CD8-positive, alpha-beta memory T cell (primary cell): ENCODE results near the gene LRTM1. TPM values are rescaled to one million over a fixed set of nuclear protein-coding genes. Genes with fewer than 3 reads are reported as not detected.

Source experiments
- CTCF ChIA-PET: fragments of 350-600 bp; sonication (Branson Sonifier 250); formaldehyde crosslinking; loops from one replicate; lab custom pipeline; 2021; ENCODE audit warnings: antibody characterized with exemption; lab: Charles Lee
- POLR2A ChIA-PET: fragments of 350-600 bp; sonication (Branson Sonifier 250); formaldehyde crosslinking; loops from one replicate; lab custom pipeline; 2021; ENCODE audit warnings: antibody characterized with exemption; lab: Charles Lee
- DNase-seq, 5 donors: peaks; one replicate each; pipeline versions ENCODE4 v3.0.0 to v3.0.0-alpha.2; 2020 to 2022; ENCODE audit warnings: mixed read lengths in 1 of 5
- H3K27ac ChIP-seq: one replicate; pipeline ENCODE4 v1.7.0; 2013; ENCODE audit warnings: low read depth, mild to moderate bottlenecking, low read length, moderate library complexity
- H3K27me3 ChIP-seq: 2 replicates; pipeline ENCODE4 v1.7.0; 2013; ENCODE audit warnings: low read length, mild to moderate bottlenecking; ENCODE audit not compliant: insufficient read depth, poor library complexity, severe bottlenecking
- H3K36me3 ChIP-seq: 2 replicates; pipeline ENCODE4 v1.7.0; 2013; ENCODE audit warnings: mild to moderate bottlenecking, low read length, moderate library complexity; ENCODE audit not compliant: insufficient read depth
- H3K4me1 ChIP-seq: 2 replicates; pipeline ENCODE4 v1.7.0; 2013; ENCODE audit warnings: mild to moderate bottlenecking, low read length, moderate library complexity; ENCODE audit not compliant: insufficient read depth
- H3K4me3 ChIP-seq: 2 replicates; pipeline ENCODE4 v1.7.0; 2013; ENCODE audit warnings: mild to moderate bottlenecking, low read length
- H3K9me3 ChIP-seq: 2 replicates; pipeline ENCODE4 v1.7.0; 2013; ENCODE audit warnings: mild to moderate bottlenecking, low read length
- H3K27ac Mint-ChIP-seq, 8 donors: one replicate each; pipeline ENCODE4 v1.8.0; 2020 to 2021; ENCODE audit warnings: mixed read lengths in 8 of 8, mild to moderate bottlenecking in 6 of 8, inconsistent platforms in 3 of 8, moderate library complexity in 3 of 8
- H3K27me3 Mint-ChIP-seq, 2 donors: one replicate each; pipeline ENCODE4 v1.8.0; 2020 to 2021; ENCODE audit warnings: mixed read lengths in 2 of 2, mild to moderate bottlenecking in 1 of 2, moderate library complexity in 1 of 2
- H3K36me3 Mint-ChIP-seq, 3 donors: one replicate each; pipeline ENCODE4 v1.8.0; 2020 to 2021; ENCODE audit warnings: mixed read lengths in 3 of 3, inconsistent platforms in 1 of 3, mild to moderate bottlenecking in 1 of 3
- H3K4me1 Mint-ChIP-seq, 3 donors: one replicate each; pipeline ENCODE4 v1.8.0; 2020 to 2021; ENCODE audit warnings: mixed read lengths in 3 of 3, inconsistent platforms in 1 of 3, mild to moderate bottlenecking in 1 of 3
- H3K4me3 Mint-ChIP-seq, 7 donors: one replicate each; pipeline ENCODE4 v1.8.0; 2020 to 2021; ENCODE audit warnings: mixed read lengths in 7 of 7, mild to moderate bottlenecking in 6 of 7, moderate library complexity in 4 of 7, inconsistent platforms in 2 of 7
- H3K9me3 Mint-ChIP-seq, 5 donors: one replicate each; pipeline ENCODE4 v1.8.0; 2020 to 2022; ENCODE audit warnings: mixed read lengths in 5 of 5, mild to moderate bottlenecking in 3 of 5, moderate library complexity in 2 of 5, inconsistent platforms in 1 of 5
- polyA plus RNA-seq: library from polyadenylated mRNA; unstranded; fragments of 300-500 nt; fragmentation: Illumina TruSeq; gene quantifications from one replicate; pipeline ENCODE4 v1.2.3, GENCODE V29; 2021
- total RNA-seq, 2 experiments: library from RNA; stranded (reverse); gene quantifications; one replicate each; pipeline ENCODE4 v1.2.3, GENCODE V29; 2021

The LRTM1 gene
- total and polyA plus RNA-seq, 3 experiments from 2014 or later, result not detected

- POLR2A ChIA-PET, result no interaction called here
Measured at GRCh38 chr3:54882129-54882833, 45.6 kb downstream of the LRTM1 start.

GRCh38 chr3:54878145-54878544, 49.7 kb downstream of the LRTM1 start:
- no peaks in the 10 kb centered on the region for H3K27me3 Mint-ChIP-seq
- Histone ChIP-seq H3K27ac (no peak overlapping the region), H3K27me3 (no peaks in the 10 kb centered on the region), H3K9me3 (no peaks in the 10 kb centered on the region), H3K36me3 (no peaks in the 10 kb centered on the region), H3K4me1 (no peaks in the 10 kb centered on the region), H3K4me3 (no peak overlapping the region)
- no peaks in the 10 kb centered on the region for H3K4me1 Mint-ChIP-seq
- H3K4me3 Mint-ChIP-seq, result no peak overlapping the region
- ChIA-PET POLR2A (no interaction called here), CTCF (no interaction called here)
- no peak overlapping the region for H3K27ac Mint-ChIP-seq
- H3K9me3 Mint-ChIP-seq, result peaks cover 0 to 10% (median 5%) of the 10 kb centered on the region in 5 donors
- no peak for DNase-seq
- no peaks in the 10 kb centered on the region for H3K36me3 Mint-ChIP-seq

More at GRCh38 chr3:54882129-54882833, 45.6 kb downstream of the LRTM1 start:
- Mint-ChIP-seq H3K4me1 (no peaks in the 10 kb centered on the region), H3K27ac (no peak overlapping the region), H3K9me3 (peaks cover 0 to 5% (median 0%) of the 10 kb centered on the region in 5 donors), H3K4me3 (no peak overlapping the region), H3K27me3 (peaks cover 0 to 1% of the 10 kb centered on the region in 2 donors), H3K36me3 (no peaks in the 10 kb centered on the region)
- Histone ChIP-seq H3K4me3 (no peak overlapping the region), H3K27me3 (no peaks in the 10 kb centered on the region), H3K27ac (no peak overlapping the region), H3K36me3 (no peaks in the 10 kb centered on the region), H3K9me3 (no peaks in the 10 kb centered on the region), H3K4me1 (no peaks in the 10 kb centered on the region)
- no peak for DNase-seq
- CTCF ChIA-PET, result no interaction called here

- H3K4me3 ChIP-seq, result no peak overlapping the region
- H3K27ac ChIP-seq, result no peak overlapping the region
- H3K9me3 ChIP-seq, result no peaks in the 10 kb centered on the region
- no peaks in the 10 kb centered on the region for H3K27me3 ChIP-seq
- H3K4me3 Mint-ChIP-seq, result no peak overlapping the region
- no peaks in the 10 kb centered on the region for H3K4me1 ChIP-seq
- H3K36me3 ChIP-seq, result no peaks in the 10 kb centered on the region
- POLR2A ChIA-PET, result no interaction called here
- H3K27ac Mint-ChIP-seq, result no peak overlapping the region
- no peaks in the 10 kb centered on the region for H3K27me3 Mint-ChIP-seq
- H3K36me3 Mint-ChIP-seq, result no peaks in the 10 kb centered on the region
- H3K4me1 Mint-ChIP-seq, result no peaks in the 10 kb centered on the region
- peaks cover 0 to 11% (median 5%) of the 10 kb centered on the region in 5 donors for H3K9me3 Mint-ChIP-seq
- DNase-seq, result no peak
- CTCF ChIA-PET, result no interaction called here
Measured at GRCh38 chr3:54877730-54878129, 50.1 kb downstream of the LRTM1 start.

GRCh38 chr3:54876694-54877093, 51.2 kb downstream of the LRTM1 start:
- Histone ChIP-seq H3K4me3 (no peak overlapping the region), H3K4me1 (no peaks in the 10 kb centered on the region), H3K36me3 (no peaks in the 10 kb centered on the region), H3K27ac (no peak overlapping the region), H3K9me3 (no peaks in the 10 kb centered on the region), H3K27me3 (no peaks in the 10 kb centered on the region)
- Mint-ChIP-seq H3K27me3 (no peaks in the 10 kb centered on the region), H3K27ac (no peak overlapping the region), H3K9me3 (peaks cover 0 to 13% (median 3%) of the 10 kb centered on the region in 5 donors), H3K4me3 (no peak overlapping the region), H3K36me3 (no peaks in the 10 kb centered on the region), H3K4me1 (no peaks in the 10 kb centered on the region)
- ChIA-PET POLR2A (no interaction called here), CTCF (no interaction called here)
- no peak for DNase-seq

GRCh38 chr3:54875596-54876268, 52.1 kb downstream of the LRTM1 start:
- Histone ChIP-seq H3K4me3 (no peak overlapping the region), H3K36me3 (no peaks in the 10 kb centered on the region), H3K27ac (no peak overlapping the region), H3K9me3 (no peaks in the 10 kb centered on the region), H3K4me1 (no peaks in the 10 kb centered on the region), H3K27me3 (no peaks in the 10 kb centered on the region)
- Mint-ChIP-seq H3K4me1 (no peaks in the 10 kb centered on the region), H3K27me3 (no peaks in the 10 kb centered on the region), H3K9me3 (peaks cover 0 to 13% (median 3%) of the 10 kb centered on the region in 5 donors), H3K4me3 (no peak overlapping the region), H3K27ac (no peak overlapping the region), H3K36me3 (no peaks in the 10 kb centered on the region)
- ChIA-PET POLR2A (no interaction called here), CTCF (no interaction called here)
- DNase-seq, result no peak

- peaks cover 0 to 13% (median 3%) of the 10 kb centered on the region in 5 donors for H3K9me3 Mint-ChIP-seq
- DNase-seq, result no peak
- H3K36me3 Mint-ChIP-seq, result no peaks in the 10 kb centered on the region
- H3K27me3 Mint-ChIP-seq, result no peaks in the 10 kb centered on the region
- Histone ChIP-seq H3K27ac (no peak overlapping the region), H3K9me3 (no peaks in the 10 kb centered on the region), H3K27me3 (no peaks in the 10 kb centered on the region), H3K4me1 (no peaks in the 10 kb centered on the region), H3K4me3 (no peak overlapping the region), H3K36me3 (no peaks in the 10 kb centered on the region)
- H3K4me1 Mint-ChIP-seq, result no peaks in the 10 kb centered on the region
- POLR2A ChIA-PET, result no interaction called here
- no peak overlapping the region for H3K27ac Mint-ChIP-seq
- H3K4me3 Mint-ChIP-seq, result no peak overlapping the region
- CTCF ChIA-PET, result no interaction called here
Measured at GRCh38 chr3:54874816-54875556, 52.9 kb downstream of the LRTM1 start.

- Histone ChIP-seq H3K4me1 (no peaks in the 10 kb centered on the region), H3K27ac (no peak overlapping the region), H3K27me3 (no peaks in the 10 kb centered on the region), H3K36me3 (no peaks in the 10 kb centered on the region), H3K9me3 (no peaks in the 10 kb centered on the region), H3K4me3 (no peak overlapping the region)
- no peaks in the 10 kb centered on the region for H3K36me3 Mint-ChIP-seq
- POLR2A ChIA-PET, result no interaction called here
- CTCF ChIA-PET, result no interaction called here
- peaks cover 0 to 14% (median 3%) of the 10 kb centered on the region in 5 donors for H3K9me3 Mint-ChIP-seq
- H3K27ac Mint-ChIP-seq, result no peak overlapping the region
- no peak overlapping the region for H3K4me3 Mint-ChIP-seq
- H3K27me3 Mint-ChIP-seq, result no peaks in the 10 kb centered on the region
- DNase-seq, result no peak
- H3K4me1 Mint-ChIP-seq, result no peaks in the 10 kb centered on the region
Measured at GRCh38 chr3:54873059-54874010, 54.5 kb downstream of the LRTM1 start.
